K562 (cell line): ENCODE measurements around the gene RREB1. TPM values are rescaled to one million over a fixed set of nuclear protein-coding genes. Genes with fewer than 3 reads are reported as not detected.
A peak's percentile ranks its signal among the peaks of the same experiment; 100 is the strongest.

ENCODE experiments used
- BHLHE40 ChIP-seq: IDR thresholded peaks from 2 replicates; pipeline ENCODE4 v1.6.1; 2011; ENCODE audit warnings: low read length, improper control_type of control experiment
- CBFA2T3 ChIP-seq: fragments of 450-650 bp; IDR thresholded peaks from 2 replicates; pipeline ENCODE4 v1.6.1; 2017
- CHAMP1 ChIP-seq: fragments of 450-650 bp; IDR thresholded peaks from 2 replicates; pipeline ENCODE4 v1.6.1; 2016; ENCODE audit warnings: mild to moderate bottlenecking
- CREM ChIP-seq: IDR thresholded peaks from 2 replicates; pipeline ENCODE4 v1.6.1; 2014; ENCODE audit warnings: antibody characterized with exemption, low read depth
- DPF2 ChIP-seq: fragments of 450-650 bp; IDR thresholded peaks from 2 replicates; pipeline ENCODE4 v1.6.1; 2016
- JUNB ChIP-seq: fragments of 450-650 bp; formaldehyde crosslinking; conservative IDR thresholded peaks from 2 replicates; pipeline ENCODE4 v1.4.0; 2020; ENCODE audit warnings: mild to moderate bottlenecking
- KDM5B ChIP-seq: fragments of 200-600 bp; sonication (generic); IDR thresholded peaks from 2 replicates; pipeline ENCODE4 v1.6.1; 2012; ENCODE audit warnings: low read depth, mild to moderate bottlenecking, moderate library complexity, low read length, control low read depth, inconsistent platforms; ENCODE audit not compliant: insufficient replicate concordance
- KLF10 ChIP-seq: fragments of 250-450 bp; sonication (Bioruptor Pico); IDR thresholded peaks from 2 replicates; pipeline ENCODE4 v1.6.1; 2021; ENCODE audit warnings: matching md5 sums
- KLF6 ChIP-seq: fragments of 250-450 bp; sonication (Bioruptor Pico); IDR thresholded peaks from 2 replicates; pipeline ENCODE4 v1.4.0; 2020; ENCODE audit warnings: mild to moderate bottlenecking, moderate library complexity, borderline replicate concordance
- MECOM ChIP-seq: fragments of 250-450 bp; sonication (Bioruptor Pico); IDR thresholded peaks from 2 replicates; pipeline ENCODE4 v1.8.0; 2022; ENCODE audit warnings: inconsistent platforms
- MYBL2 ChIP-seq, 2 experiments: fragments of 450-650 bp in 1 of 2; sonication (generic) in 1 of 2; formaldehyde crosslinking in 1 of 2; IDR thresholded peaks; 2 replicates each; pipeline versions ENCODE4 v1.6.1 to v1.8.1; 2017 to 2022; ENCODE audit warnings: borderline replicate concordance in 1 of 2, inconsistent platforms in 1 of 2, low read depth in 1 of 2, mild to moderate bottlenecking in 1 of 2, missing genetic modification reagents in 1 of 2, moderate library complexity in 1 of 2
- NCOA6 ChIP-seq: fragments of 450-650 bp; IDR thresholded peaks from 2 replicates; pipeline ENCODE4 v1.6.1; 2017; ENCODE audit warnings: mild to moderate bottlenecking
- NR2C2 ChIP-seq, 2 experiments: fragments of 200-800 bp in 1 of 2; sonication (Bioruptor generic) in 1 of 2; sonication (generic) in 1 of 2; formaldehyde crosslinking in 1 of 2; IDR thresholded peaks; 2 replicates each; pipeline versions ENCODE4 v1.6.1 to v1.8.0; 2016 to 2022; ENCODE audit warnings: mild to moderate bottlenecking in 1 of 2, missing compliant biosample characterization in 1 of 2, missing genetic modification characterization in 1 of 2, missing genetic modification reagents in 1 of 2
- PRDM10 ChIP-seq: fragments of 450-650 bp; IDR thresholded peaks from 2 replicates; pipeline ENCODE4 v1.6.1; 2018; ENCODE audit not compliant: partially characterized antibody
- SMAD1 ChIP-seq: fragments of 150-350 bp; IDR thresholded peaks from 2 replicates; pipeline ENCODE4 v1.6.1; 2014; ENCODE audit warnings: low read length, low read depth; ENCODE audit not compliant: partially characterized antibody
- TBP ChIP-seq: optimal IDR thresholded peaks from 2 replicates; pipeline ENCODE3; 2011; ENCODE audit warnings: low read depth, low read length, improper control_type of control experiment
- TCF3 ChIP-seq: sonication (generic); formaldehyde crosslinking; IDR thresholded peaks from 2 replicates; pipeline ENCODE4 v1.4.0; 2020; ENCODE audit warnings: mild to moderate bottlenecking, missing genetic modification reagents
- THRB ChIP-seq: fragments of 450-650 bp; formaldehyde crosslinking; conservative IDR thresholded peaks from 2 replicates; pipeline ENCODE4 v1.4.0; 2022; ENCODE audit warnings: mild to moderate bottlenecking, missing genetic modification characterization
- YBX1 ChIP-seq: fragments of 450-650 bp; IDR thresholded peaks from 2 replicates; pipeline ENCODE4 v1.7.1; 2016; ENCODE audit warnings: mild to moderate bottlenecking
- ZNF143 ChIP-seq: sonication (generic); formaldehyde crosslinking; IDR thresholded peaks from 2 replicates; pipeline ENCODE4 v1.9.0; 2022; ENCODE audit warnings: mild to moderate bottlenecking, missing genetic modification reagents
- ZZZ3 ChIP-seq: fragments of 450-650 bp; IDR thresholded peaks from 2 replicates; pipeline ENCODE4 v1.6.1; 2016; ENCODE audit warnings: antibody characterized with exemption, mild to moderate bottlenecking, moderate library complexity
- polyA plus RNA-seq, 8 experiments: library from polyadenylated mRNA; depleted of rRNA in 4 of 8; stranded (reverse) in 5 of 8; unstranded in 3 of 8; fragments of >200 nt; fragmentation: Nextera tagmentation in 2 of 8; fragmentation: Illumina TruSeq in 1 of 8; extraction: Ambion mirVana in 2 of 8; extraction: Trizol in 1 of 8; gene quantifications; 2 replicates each; pipeline versions ENCODE4 v1.2.1 to v1.2.3, GENCODE V29; 2011 to 2014; ENCODE audit warnings: inconsistent platforms in 1 of 8, missing spikeins in 1 of 8
- total RNA-seq, 7 experiments: library from RNA; depleted of rRNA in 6 of 7; stranded (reverse); fragments of >200 nt in 6 of 7; fragmentation: Illumina TruSeq in 2 of 7; extraction: Trizol in 2 of 7; gene quantifications; 2 replicates each; pipeline versions ENCODE4 v1.2.1 to v1.2.3, GENCODE V29; 2011 to 2021; ENCODE audit warnings: low replicate concordance in 1 of 7

The RREB1 gene
- total and polyA plus RNA-seq, 9 of the 15 experiments (the other 6 are each of a cell fraction or from before 2014, with no cell fraction given), result 3.3 to 64.2 (median 19.3) TPM

GRCh38 chr6:7166410-7167293 is 58.9 kb downstream of the RREB1 start (continued):
- TF ChIP-seq KDM5B (peak; percentile 53), MYBL2 (IDR thresholded peaks at IDR 0.05; ENCODE audit: low read depth) (peak; percentile 78), MYBL2 (CRISPR knock-in tag; IDR thresholded peaks at IDR 0.05; ENCODE audit: borderline replicate concordance) (no peak), ZNF143 (CRISPR knock-in tag) (peak; percentile 28; the same call in 1 of the 2 replicates), KLF6 (CRISPR knock-in tag) (peak; percentile 94), CREM (peak; percentile 93), TCF3 (CRISPR knock-in tag) (peak; percentile 71), PRDM10 (peak; percentile 44), DPF2 (peak; percentile 86), NCOA6 (no peak), JUNB (no peak), MECOM (peak; percentile 68), SMAD1 (no peak), KLF10 (CRISPR knock-in tag) (0 out of 2 replicates have a peak, but pooled peaks have one; percentile 45), ZZZ3 (no peak), NR2C2 (CRISPR knock-in tag; IDR thresholded peaks at IDR 0.05) (no peak), NR2C2 (tag; IDR thresholded peaks at IDR 0.05) (peak; percentile 72; the same call in 1 of the 2 replicates), THRB (CRISPR knock-in tag) (0 out of 2 replicates have a peak, but pooled peaks have one; percentile 3), TBP (peak; percentile 27), YBX1 (no peak), CBFA2T3 (peak; percentile 72), BHLHE40 (peak; percentile 47; the same call in 1 of the 2 replicates), CHAMP1 (0 out of 2 replicates have a peak, but pooled peaks have one; percentile 30)
